HG02970 (cell line): ENCODE data around the gene DEUP1.

Experiments
- ATAC-seq: cut with Tn5 transposase; IDR thresholded peaks from one replicate; pipeline ENCODE4 v1.9.1; 2021; ENCODE audit warnings: mild to moderate bottlenecking, moderate library complexity, moderate number of reproducible peaks; ENCODE audit not compliant: unreplicated experiment, low FRiP score

The DEUP1 gene

GRCh38 chr11:93474123-93474522 is 143.6 kb downstream of the DEUP1 start:
- no peak for ATAC-seq

- ATAC-seq = no peak
These were observed 146.3 kb downstream of the DEUP1 start for GRCh38 chr11:93476796-93477195.

GRCh38 chr11:93477684-93478234 is 147.2 kb downstream of the DEUP1 start:
- no peak for ATAC-seq

GRCh38 chr11:93478841-93479240 is 148.3 kb downstream of the DEUP1 start:
- ATAC-seq = no peak

DNA sequence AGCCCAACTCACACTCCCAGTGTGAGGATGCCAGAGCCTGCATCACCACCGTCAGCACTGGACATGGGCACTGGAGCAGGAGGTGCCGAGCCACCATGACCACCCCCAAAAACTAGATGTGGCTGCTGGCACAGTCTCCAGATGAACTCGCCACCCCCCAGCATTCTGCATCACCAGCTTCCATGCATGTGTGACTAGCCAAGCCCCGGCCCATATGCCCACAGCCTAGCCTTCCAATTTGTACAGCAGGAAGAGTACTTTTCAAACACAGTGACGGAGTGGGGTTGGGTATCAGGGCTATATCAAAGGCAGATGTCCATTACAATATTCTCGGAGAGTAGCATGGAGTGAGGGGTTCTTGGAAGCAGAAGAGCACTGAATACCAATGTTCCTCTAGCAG is 149.7 kb downstream of the DEUP1 start:
- no peak for ATAC-seq

DNA sequence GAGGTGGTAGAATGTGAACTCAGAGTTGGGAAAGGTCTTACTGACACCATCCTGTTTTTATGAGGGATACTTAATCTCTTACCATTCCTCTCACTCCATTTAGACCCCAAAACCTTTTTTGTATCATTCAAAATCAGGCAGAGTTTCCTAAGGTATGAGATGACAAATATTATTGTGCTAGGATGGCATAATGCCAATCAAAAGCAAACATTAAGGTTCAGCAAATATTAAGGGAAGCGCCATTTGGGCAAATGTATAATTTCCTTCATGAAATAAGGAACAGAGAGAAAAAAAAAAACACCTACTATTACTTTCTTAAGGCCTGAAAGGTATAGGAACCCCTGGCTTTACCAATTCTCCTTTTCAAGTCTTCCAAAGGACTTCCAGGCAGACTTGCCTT is 150.2 kb downstream of the DEUP1 start:
- no peak for ATAC-seq

GRCh38 chr11:93481279-93481678 is 150.7 kb downstream of the DEUP1 start:
- ATAC-seq = no peak

- ATAC-seq = no peak
These were observed 151.2 kb downstream of the DEUP1 start for GRCh38 chr11:93481696-93482095.

- no peak for ATAC-seq
These were observed 152.0 kb downstream of the DEUP1 start for GRCh38 chr11:93482556-93482955.

DNA sequence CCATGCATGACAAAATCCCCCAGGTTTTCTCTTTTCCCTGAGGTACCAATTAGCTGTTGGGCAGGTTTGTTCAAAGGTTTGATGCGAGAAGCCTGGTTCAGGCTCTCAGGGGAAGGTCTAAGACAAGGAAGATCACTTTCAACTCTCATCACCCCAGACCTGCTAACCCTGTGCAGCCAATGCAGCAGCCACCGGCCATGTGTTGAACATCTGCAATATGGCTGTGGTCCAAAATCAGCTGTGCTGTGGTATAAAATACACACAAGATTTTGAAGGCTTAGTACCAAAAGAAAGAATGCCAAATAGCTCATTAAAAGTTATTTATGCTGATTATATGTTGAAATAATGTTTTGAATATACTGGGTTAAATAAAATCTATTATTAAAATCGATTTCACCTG is 154.2 kb downstream of the DEUP1 start:
- ATAC-seq = no peak

DNA sequence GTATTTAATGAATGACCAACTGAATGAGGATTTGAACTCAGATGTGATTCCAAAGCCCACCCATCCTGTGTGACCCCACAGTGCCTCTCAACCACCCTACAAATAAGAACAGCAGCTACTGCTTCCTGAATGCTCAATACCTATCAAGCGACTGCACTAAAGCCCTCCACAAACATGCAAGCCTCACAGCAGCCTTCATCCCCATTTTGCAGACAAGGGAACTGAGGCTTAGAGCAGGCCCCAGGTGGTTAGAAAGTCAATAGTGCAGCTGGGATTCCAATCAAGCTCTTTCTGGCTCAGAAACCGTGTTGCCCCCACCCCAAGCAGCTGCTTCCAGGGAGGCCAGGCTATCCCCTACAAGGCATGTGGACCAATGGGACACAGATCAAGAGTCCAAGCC is 155.4 kb downstream of the DEUP1 start:
- ATAC-seq = no peak

GRCh38 chr11:93487032-93487483 is 156.5 kb downstream of the DEUP1 start:
- no peak for ATAC-seq
